ENCODE results near the gene OR9Q1. TPM values are rescaled to one million over a fixed set of nuclear protein-coding genes. Genes with fewer than 3 reads are reported as not detected.

The OR9Q1 gene
- polyA plus RNA-seq, 1 donor from 2014 or later, result not detected

DNA sequence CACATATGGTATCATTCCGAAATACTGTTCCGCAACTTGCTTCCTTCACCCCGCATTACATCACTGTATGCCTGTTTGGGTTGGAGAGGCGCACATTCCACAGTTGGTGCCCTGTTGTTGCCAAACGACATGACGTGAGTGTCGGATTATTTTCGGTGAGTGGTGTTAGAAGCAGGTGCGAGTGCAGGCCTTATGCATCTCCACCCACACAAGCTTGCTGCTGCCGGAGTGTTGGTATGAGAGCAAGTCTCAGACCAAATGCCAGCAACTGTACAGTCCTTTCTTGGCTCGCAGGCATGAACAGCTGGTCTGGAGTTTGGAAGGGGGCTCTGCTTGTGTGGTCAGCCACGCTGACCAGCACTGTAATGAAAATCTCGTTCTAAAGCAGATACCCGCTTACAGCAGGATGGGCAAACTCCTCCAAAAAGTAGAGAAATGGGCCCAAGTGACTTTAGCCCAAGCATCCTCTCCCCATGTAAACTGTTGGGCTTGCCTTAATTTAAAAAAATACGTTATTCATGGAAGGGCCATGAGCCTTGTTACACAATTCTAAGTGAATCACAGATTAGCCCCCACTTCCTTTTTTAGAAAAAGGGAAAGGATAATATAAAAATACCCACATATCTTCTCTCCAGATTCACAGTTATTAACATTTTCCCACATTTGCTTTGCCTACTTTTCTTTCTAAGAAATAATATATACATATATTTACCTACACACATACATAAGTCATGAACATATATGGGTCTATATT lies 48.7 kb upstream of the OR9Q1 start:
- Histone ChIP-seq H3K4me3 (ENCODE audit: low read length) (no peak overlapping the region), H3F3A (ENCODE audit: insufficient read depth, low read length, poor library complexity, severe bottlenecking) (no peaks in the 10 kb centered on the region), H3K9ac (ENCODE audit: low read length) (no peak overlapping the region), H3K27me3 (ENCODE audit: insufficient read depth, low read depth, low read length) (no peaks in the 10 kb centered on the region), H3K9me3 (ENCODE audit: low read length) (no peaks in the 10 kb centered on the region), H2AFZ (ENCODE audit: low read depth, low read length) (no peak overlapping the region), H3K9me2 (ENCODE audit: insufficient read depth, low read length) (no peaks in the 10 kb centered on the region), H3K36me3 (ENCODE audit: insufficient read depth, low read length) (no peaks in the 10 kb centered on the region), H3K4me2 (ENCODE audit: low read length) (no peak overlapping the region), H3K27ac (ENCODE audit: low read length) (no peak overlapping the region), H4K20me1 (ENCODE audit: insufficient read depth) (no peaks in the 10 kb centered on the region), H3K79me2 (replicated peaks; ENCODE audit: insufficient read depth, low read length) (no peaks in the 10 kb centered on the region)
- TF ChIP-seq TAF1 (IDR thresholded peaks at IDR 0.05; ENCODE audit: low read depth), result no peak
- TF ChIP-seq, protein P1, sequence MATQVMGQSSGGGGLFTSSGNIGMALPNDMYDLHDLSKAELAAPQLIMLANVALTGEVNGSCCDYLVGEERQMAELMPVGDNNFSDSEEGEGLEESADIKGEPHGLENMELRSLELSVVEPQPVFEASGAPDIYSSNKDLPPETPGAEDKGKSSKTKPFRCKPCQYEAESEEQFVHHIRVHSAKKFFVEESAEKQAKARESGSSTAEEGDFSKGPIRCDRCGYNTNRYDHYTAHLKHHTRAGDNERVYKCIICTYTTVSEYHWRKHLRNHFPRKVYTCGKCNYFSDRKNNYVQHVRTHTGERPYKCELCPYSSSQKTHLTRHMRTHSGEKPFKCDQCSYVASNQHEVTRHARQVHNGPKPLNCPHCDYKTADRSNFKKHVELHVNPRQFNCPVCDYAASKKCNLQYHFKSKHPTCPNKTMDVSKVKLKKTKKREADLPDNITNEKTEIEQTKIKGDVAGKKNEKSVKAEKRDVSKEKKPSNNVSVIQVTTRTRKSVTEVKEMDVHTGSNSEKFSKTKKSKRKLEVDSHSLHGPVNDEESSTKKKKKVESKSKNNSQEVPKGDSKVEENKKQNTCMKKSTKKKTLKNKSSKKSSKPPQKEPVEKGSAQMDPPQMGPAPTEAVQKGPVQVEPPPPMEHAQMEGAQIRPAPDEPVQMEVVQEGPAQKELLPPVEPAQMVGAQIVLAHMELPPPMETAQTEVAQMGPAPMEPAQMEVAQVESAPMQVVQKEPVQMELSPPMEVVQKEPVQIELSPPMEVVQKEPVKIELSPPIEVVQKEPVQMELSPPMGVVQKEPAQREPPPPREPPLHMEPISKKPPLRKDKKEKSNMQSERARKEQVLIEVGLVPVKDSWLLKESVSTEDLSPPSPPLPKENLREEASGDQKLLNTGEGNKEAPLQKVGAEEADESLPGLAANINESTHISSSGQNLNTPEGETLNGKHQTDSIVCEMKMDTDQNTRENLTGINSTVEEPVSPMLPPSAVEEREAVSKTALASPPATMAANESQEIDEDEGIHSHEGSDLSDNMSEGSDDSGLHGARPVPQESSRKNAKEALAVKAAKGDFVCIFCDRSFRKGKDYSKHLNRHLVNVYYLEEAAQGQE (IDR thresholded peaks at IDR 0.05; ENCODE audit: borderline replicate concordance), result no peak
- TF ChIP-seq RAD21 (conservative IDR thresholded peaks at IDR 0.05), result no peak
- no peak for TF ChIP-seq MXI1 (conservative IDR thresholded peaks at IDR 0.05; ENCODE audit: poor library complexity, severe bottlenecking)
- no peak for TF ChIP-seq SMC3 (conservative IDR thresholded peaks at IDR 0.05; ENCODE audit: poor library complexity)
- TF ChIP-seq, protein P2, sequence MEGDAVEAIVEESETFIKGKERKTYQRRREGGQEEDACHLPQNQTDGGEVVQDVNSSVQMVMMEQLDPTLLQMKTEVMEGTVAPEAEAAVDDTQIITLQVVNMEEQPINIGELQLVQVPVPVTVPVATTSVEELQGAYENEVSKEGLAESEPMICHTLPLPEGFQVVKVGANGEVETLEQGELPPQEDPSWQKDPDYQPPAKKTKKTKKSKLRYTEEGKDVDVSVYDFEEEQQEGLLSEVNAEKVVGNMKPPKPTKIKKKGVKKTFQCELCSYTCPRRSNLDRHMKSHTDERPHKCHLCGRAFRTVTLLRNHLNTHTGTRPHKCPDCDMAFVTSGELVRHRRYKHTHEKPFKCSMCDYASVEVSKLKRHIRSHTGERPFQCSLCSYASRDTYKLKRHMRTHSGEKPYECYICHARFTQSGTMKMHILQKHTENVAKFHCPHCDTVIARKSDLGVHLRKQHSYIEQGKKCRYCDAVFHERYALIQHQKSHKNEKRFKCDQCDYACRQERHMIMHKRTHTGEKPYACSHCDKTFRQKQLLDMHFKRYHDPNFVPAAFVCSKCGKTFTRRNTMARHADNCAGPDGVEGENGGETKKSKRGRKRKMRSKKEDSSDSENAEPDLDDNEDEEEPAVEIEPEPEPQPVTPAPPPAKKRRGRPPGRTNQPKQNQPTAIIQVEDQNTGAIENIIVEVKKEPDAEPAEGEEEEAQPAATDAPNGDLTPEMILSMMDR (IDR thresholded peaks at IDR 0.05; ENCODE audit: poor library complexity, severe bottlenecking), result no peak
- TF ChIP-seq EP300 (conservative IDR thresholded peaks at IDR 0.05; ENCODE audit: poor library complexity, severe bottlenecking), result no peak
- TF ChIP-seq POLR2AphosphoS5 (IDR thresholded peaks at IDR 0.05), result no peak
- no peak for TF ChIP-seq EZH2 (IDR thresholded peaks at IDR 0.05; ENCODE audit: borderline replicate concordance, insufficient read depth, low read length, poor library complexity, severe bottlenecking)

DNA sequence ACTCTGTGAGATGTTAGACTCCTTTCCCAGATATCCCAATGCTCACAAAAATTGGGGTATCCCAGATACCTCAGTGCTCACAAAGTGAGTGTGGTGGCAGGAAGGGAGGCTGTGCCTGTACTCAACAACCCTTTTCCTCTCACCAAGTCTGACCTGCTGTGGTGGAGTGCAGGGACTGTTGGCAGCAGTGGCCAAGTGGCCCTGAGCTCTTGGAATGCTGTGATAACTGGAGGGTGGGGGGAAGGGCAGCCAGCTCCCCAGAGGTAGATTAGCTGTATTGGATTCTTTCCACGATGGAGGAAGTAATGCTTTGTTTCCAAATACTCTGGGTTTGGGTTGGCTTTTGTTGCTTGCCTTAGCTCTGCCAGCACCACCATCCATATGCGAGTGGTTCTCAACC lies 46.0 kb upstream of the OR9Q1 start:
- Histone ChIP-seq H3K9ac (ENCODE audit: low read length) (no peak overlapping the region), H3F3A (ENCODE audit: insufficient read depth, low read length, poor library complexity, severe bottlenecking) (no peaks in the 10 kb centered on the region), H4K20me1 (ENCODE audit: insufficient read depth) (no peaks in the 10 kb centered on the region), H3K4me3 (ENCODE audit: low read length) (no peak overlapping the region), H3K79me2 (replicated peaks; ENCODE audit: insufficient read depth, low read length) (no peaks in the 10 kb centered on the region), H3K36me3 (ENCODE audit: insufficient read depth, low read length) (no peaks in the 10 kb centered on the region), H3K9me3 (ENCODE audit: low read length) (no peaks in the 10 kb centered on the region), H3K9me2 (ENCODE audit: insufficient read depth, low read length) (no peaks in the 10 kb centered on the region), H3K27ac (ENCODE audit: low read length) (no peak overlapping the region), H2AFZ (ENCODE audit: low read depth, low read length) (no peak overlapping the region), H3K27me3 (ENCODE audit: insufficient read depth, low read depth, low read length) (no peaks in the 10 kb centered on the region), H3K4me2 (ENCODE audit: low read length) (no peak overlapping the region)
- TF ChIP-seq POLR2AphosphoS5 (IDR thresholded peaks at IDR 0.05), result no peak
- no peak for TF ChIP-seq EZH2 (IDR thresholded peaks at IDR 0.05; ENCODE audit: borderline replicate concordance, insufficient read depth, low read length, poor library complexity, severe bottlenecking)
- TF ChIP-seq, protein P1 (IDR thresholded peaks at IDR 0.05; ENCODE audit: borderline replicate concordance), result no peak
- TF ChIP-seq SMC3 (conservative IDR thresholded peaks at IDR 0.05; ENCODE audit: poor library complexity), result no peak
- no peak for TF ChIP-seq MXI1 (conservative IDR thresholded peaks at IDR 0.05; ENCODE audit: poor library complexity, severe bottlenecking)
- no peak for TF ChIP-seq EP300 (conservative IDR thresholded peaks at IDR 0.05; ENCODE audit: poor library complexity, severe bottlenecking)
- no peak for TF ChIP-seq RAD21 (conservative IDR thresholded peaks at IDR 0.05)
- no peak for TF ChIP-seq TAF1 (IDR thresholded peaks at IDR 0.05; ENCODE audit: low read depth)
- TF ChIP-seq, protein P2 (IDR thresholded peaks at IDR 0.05; ENCODE audit: poor library complexity, severe bottlenecking), result no peak

Data from neural cell (in vitro differentiated cells).